ENCODE measurements around the gene SCMH1.

Gene SCMH1

DNA sequence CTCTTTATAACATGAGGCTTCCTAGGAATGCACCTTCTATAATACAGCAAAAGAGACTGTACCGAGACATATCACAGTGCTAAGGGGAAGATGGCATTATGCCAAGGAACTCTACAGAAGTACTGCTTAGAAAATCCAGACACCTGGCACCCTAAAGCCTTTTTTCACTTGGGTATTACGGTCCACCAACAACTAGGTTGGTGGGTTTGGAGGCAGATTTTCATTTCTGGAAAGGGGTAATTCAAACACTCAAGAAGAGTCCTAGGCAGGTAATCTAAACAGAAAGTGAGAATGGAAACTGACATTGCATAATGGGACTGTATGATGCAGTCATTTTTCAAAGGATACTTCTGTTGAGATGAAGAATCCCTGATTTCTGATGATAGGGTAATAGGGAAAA, 19.6 kb downstream of the SCMH1 start:
- TF ChIP-seq, protein P1, sequence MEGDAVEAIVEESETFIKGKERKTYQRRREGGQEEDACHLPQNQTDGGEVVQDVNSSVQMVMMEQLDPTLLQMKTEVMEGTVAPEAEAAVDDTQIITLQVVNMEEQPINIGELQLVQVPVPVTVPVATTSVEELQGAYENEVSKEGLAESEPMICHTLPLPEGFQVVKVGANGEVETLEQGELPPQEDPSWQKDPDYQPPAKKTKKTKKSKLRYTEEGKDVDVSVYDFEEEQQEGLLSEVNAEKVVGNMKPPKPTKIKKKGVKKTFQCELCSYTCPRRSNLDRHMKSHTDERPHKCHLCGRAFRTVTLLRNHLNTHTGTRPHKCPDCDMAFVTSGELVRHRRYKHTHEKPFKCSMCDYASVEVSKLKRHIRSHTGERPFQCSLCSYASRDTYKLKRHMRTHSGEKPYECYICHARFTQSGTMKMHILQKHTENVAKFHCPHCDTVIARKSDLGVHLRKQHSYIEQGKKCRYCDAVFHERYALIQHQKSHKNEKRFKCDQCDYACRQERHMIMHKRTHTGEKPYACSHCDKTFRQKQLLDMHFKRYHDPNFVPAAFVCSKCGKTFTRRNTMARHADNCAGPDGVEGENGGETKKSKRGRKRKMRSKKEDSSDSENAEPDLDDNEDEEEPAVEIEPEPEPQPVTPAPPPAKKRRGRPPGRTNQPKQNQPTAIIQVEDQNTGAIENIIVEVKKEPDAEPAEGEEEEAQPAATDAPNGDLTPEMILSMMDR (IDR thresholded peaks at IDR 0.05; ENCODE audit: insufficient read depth, low read length, poor library complexity, severe bottlenecking) = no peak
- TF ChIP-seq EZH2phosphoT487 (conservative IDR thresholded peaks at IDR 0.05; ENCODE audit: low read length) = no peak
- Histone ChIP-seq H3K9me3 (ENCODE audit: insufficient read depth, low read length) (no peaks in the 10 kb centered on the region; the same call in 1 of the 2 replicates), H3K79me2 (ENCODE audit: insufficient read depth, low read length) (peaks cover 93% of the 10 kb centered on the region), H3K9ac (ENCODE audit: low read length) (no peak overlapping the region), H3F3A (ENCODE audit: insufficient read depth) (no peaks in the 10 kb centered on the region; the same call in 1 of the 2 replicates), H4K20me1 (ENCODE audit: low read depth, low read length) (peaks cover 13% of the 10 kb centered on the region), H3K4me2 (ENCODE audit: low read depth, low read length, poor library complexity, severe bottlenecking) (peak overlapping the region; percentile 8), H3K36me3 (ENCODE audit: low read length) (peaks cover 28% of the 10 kb centered on the region), H3K27ac (ENCODE audit: low read depth, low read length) (no peak overlapping the region), H3K4me3 (ENCODE audit: insufficient read depth, low read length, poor library complexity, severe bottlenecking) (no peak overlapping the region), H3K27me3 (ENCODE audit: low read length) (no peaks in the 10 kb centered on the region), H3K9me2 (replicated peaks; ENCODE audit: insufficient read depth, low read length) (no peaks in the 10 kb centered on the region), H2AFZ (ENCODE audit: low read depth, low read length, severe bottlenecking) (no peak overlapping the region)

DNA sequence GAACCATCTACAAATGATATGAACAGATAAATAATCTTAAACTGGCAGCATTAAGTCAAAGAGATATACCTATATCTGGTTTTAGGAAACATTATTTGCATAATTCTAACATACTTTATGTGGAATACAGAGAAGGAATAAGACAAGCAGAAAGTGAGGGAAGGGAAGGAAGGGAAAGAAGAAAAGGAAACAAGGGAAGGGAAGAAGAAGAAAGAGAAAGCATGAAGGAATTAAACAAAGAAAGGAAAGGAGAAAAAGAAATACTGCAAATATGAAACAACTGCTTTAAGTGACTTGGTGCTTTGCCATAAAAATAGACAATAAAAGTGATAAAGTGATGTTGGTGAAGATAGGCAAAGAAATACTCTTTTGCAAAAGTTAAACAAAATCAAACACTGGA, 20.1 kb downstream of the SCMH1 start:
- H3K9ac ChIP-seq (ENCODE audit: low read length) = no peak overlapping the region
- peaks cover 93% of the 10 kb centered on the region for H3K79me2 ChIP-seq (ENCODE audit: insufficient read depth, low read length)
- no peaks in the 10 kb centered on the region for H3K9me2 ChIP-seq (replicated peaks; ENCODE audit: insufficient read depth, low read length)
- no peak overlapping the region for H3K27ac ChIP-seq (ENCODE audit: low read depth, low read length)
- no peak for TF ChIP-seq EZH2phosphoT487 (conservative IDR thresholded peaks at IDR 0.05; ENCODE audit: low read length)
- TF ChIP-seq, protein P1 (IDR thresholded peaks at IDR 0.05; ENCODE audit: insufficient read depth, low read length, poor library complexity, severe bottlenecking) = no peak
- peaks cover 11% of the 10 kb centered on the region for H4K20me1 ChIP-seq (ENCODE audit: low read depth, low read length)
- peaks cover 28% of the 10 kb centered on the region for H3K36me3 ChIP-seq (ENCODE audit: low read length)
- H3K27me3 ChIP-seq (ENCODE audit: low read length) = no peaks in the 10 kb centered on the region
- peak overlapping the region; percentile 8 for H3K4me2 ChIP-seq (ENCODE audit: low read depth, low read length, poor library complexity, severe bottlenecking)
- H2AFZ ChIP-seq (ENCODE audit: low read depth, low read length, severe bottlenecking) = no peak overlapping the region
- H3K9me3 ChIP-seq (ENCODE audit: insufficient read depth, low read length) = no peaks in the 10 kb centered on the region; the same call in 1 of the 2 replicates
- no peak overlapping the region for H3K4me3 ChIP-seq (ENCODE audit: insufficient read depth, low read length, poor library complexity, severe bottlenecking)
- no peaks in the 10 kb centered on the region; the same call in 1 of the 2 replicates for H3F3A ChIP-seq (ENCODE audit: insufficient read depth)

DNA sequence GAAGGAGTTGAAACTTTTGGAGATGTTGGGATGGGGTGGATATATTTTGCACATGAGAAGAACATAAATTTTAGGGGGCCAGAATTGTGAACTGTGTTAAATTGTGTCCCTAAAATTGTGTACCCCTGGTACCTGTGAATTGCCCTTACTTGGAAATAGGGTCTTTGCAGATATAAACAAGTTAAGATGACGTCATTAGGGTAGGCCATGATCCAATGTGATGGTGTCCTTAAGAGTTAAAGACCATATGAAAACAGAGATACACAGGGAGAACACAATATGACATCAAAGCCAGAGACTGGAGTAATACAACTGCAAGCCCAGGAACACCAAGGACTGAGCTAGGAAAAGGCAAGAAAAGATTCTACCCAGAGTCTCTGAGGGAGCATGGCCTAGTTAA, 24.0 kb downstream of the SCMH1 start:
- Histone ChIP-seq H3K27me3 (ENCODE audit: low read length) (no peaks in the 10 kb centered on the region), H3F3A (ENCODE audit: insufficient read depth) (no peaks in the 10 kb centered on the region), H3K4me2 (ENCODE audit: low read depth, low read length, poor library complexity, severe bottlenecking) (no peak overlapping the region), H3K9me2 (replicated peaks; ENCODE audit: insufficient read depth, low read length) (no peaks in the 10 kb centered on the region), H3K79me2 (ENCODE audit: insufficient read depth, low read length) (peaks cover 93% of the 10 kb centered on the region), H3K9ac (ENCODE audit: low read length) (no peak overlapping the region), H3K36me3 (ENCODE audit: low read length) (peaks cover 23% of the 10 kb centered on the region), H2AFZ (ENCODE audit: low read depth, low read length, severe bottlenecking) (no peak overlapping the region), H3K9me3 (ENCODE audit: insufficient read depth, low read length) (no peaks in the 10 kb centered on the region; the same call in 1 of the 2 replicates), H3K27ac (ENCODE audit: low read depth, low read length) (no peak overlapping the region), H3K4me3 (ENCODE audit: insufficient read depth, low read length, poor library complexity, severe bottlenecking) (no peak overlapping the region), H4K20me1 (ENCODE audit: low read depth, low read length) (no peaks in the 10 kb centered on the region; the same call in none of the 2 replicates)
- TF ChIP-seq, protein P1 (IDR thresholded peaks at IDR 0.05; ENCODE audit: insufficient read depth, low read length, poor library complexity, severe bottlenecking) = no peak
- no peak for TF ChIP-seq EZH2phosphoT487 (conservative IDR thresholded peaks at IDR 0.05; ENCODE audit: low read length)
